GM21786 (cell line): ENCODE results near the gene SALL2.

Experiments
- ATAC-seq: cut with Tn5 transposase; IDR thresholded peaks from one replicate; pipeline ENCODE4 v1.9.1; 2021; ENCODE audit not compliant: unreplicated experiment

The SALL2 gene

DNA sequence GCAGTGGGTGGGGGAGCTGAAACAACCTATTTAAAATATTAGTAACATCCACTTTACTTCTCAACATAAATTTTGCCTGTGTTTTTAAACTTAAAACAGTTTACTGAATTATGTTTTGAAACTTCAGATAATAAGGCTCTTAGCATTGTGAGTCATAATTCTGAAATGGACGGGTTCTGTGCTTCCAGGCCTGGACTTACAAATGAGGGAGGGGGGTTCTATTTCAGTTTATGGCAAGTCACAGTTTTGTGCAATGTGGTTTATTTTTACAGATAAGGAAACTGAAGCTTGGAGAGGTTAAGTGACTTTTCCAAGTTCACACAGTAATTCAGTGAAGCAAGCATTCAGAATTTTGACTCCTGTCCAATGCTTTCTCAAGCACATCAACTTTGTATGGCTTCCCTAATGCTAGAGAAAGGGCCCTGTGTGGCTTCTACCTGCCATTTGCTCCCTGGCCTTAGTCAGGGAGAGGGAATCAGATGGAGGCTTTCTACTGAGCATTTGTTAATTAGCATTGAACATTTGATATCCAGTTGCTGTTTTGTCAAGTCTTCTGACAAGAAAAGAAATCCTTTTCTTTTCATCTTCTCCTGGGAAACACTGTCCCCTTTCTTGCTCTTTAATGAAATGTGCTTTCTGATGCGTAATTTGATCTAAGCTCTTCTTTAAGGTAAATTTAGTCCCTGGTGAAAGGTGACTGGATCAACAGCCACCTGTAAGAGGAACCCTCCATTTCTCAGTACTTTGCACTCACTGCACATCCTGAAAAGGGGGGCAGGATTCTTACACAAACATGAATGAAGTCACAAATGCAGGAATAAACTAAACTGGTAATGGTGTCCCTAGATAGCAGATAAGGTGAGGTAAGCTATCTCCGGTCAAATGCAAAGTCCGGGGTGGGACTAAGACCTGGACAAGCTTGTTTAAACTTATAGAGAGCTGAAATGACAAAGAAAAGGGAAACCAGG lies 2.5 kb upstream of the SALL2 start:
- no peak for ATAC-seq

DNA sequence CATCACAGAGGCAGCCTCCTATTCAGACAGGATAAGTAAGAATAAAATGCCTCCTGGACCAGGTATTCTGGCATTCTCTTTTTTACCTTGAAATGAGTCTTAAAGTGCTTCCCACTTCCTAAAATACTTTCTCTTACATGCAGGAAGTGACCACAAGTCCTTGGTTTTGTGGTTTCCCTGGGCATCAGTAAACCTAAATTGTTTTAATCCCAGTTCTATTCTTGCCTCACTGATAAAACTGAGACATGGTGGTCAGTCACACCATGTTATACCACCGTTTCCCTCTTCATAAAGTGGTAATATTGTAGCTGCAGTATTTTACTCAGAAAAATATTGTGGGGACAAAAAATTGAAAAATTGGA lies 1.2 kb upstream of the SALL2 start:
- ATAC-seq: no peak

DNA sequence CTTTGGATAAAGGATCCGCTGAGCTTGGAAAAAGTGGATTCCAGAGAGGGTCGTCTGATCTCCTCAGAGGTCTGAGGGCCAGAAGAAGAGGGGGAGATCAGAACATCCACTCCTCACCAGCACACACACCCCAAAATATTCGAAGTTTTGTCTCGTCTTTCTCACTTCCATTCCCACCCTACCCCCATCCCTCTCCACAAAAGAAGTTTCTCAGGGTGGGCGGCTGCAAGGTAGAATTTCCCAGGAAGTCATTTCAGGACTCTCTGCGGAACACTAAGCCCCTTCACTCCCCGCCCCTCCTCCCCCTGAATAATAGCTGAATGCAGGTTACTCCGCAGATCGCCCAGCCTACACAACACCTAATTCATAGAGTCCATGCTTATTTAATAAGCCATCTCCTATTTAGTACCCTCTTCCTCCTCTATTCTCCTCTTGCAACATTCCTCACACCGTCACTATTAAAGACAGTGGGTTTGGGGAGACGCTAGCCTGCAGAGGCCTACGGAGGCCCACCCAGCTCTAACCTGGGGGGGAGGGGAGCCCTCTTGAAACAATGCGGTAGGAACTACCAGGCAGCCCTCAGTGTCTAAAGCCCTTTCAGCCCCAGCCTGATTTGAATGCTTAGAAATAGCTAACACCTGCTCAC lies 649 bp upstream of the SALL2 start:
- no peak for ATAC-seq

DNA sequence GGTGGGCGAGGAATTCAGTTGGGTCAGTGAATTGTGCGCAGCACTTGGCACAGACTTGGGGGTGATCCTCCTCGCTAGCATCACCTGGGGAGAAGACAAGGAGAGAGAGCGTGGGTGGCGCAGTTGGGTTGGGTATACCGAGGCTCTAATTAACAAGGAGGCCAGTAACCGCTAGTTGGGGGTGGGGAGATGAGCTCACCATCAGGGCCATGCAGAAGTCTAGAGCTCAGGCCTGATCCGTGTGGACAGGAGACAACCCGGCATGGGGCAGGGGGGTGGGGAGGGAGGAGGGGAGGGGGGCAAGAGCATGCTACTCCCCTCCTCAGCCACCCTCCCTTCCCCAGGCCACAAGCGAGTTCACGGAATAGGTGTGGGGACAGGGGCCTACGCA lies 580 bp downstream of the SALL2 start:
- ATAC-seq: no peak

DNA sequence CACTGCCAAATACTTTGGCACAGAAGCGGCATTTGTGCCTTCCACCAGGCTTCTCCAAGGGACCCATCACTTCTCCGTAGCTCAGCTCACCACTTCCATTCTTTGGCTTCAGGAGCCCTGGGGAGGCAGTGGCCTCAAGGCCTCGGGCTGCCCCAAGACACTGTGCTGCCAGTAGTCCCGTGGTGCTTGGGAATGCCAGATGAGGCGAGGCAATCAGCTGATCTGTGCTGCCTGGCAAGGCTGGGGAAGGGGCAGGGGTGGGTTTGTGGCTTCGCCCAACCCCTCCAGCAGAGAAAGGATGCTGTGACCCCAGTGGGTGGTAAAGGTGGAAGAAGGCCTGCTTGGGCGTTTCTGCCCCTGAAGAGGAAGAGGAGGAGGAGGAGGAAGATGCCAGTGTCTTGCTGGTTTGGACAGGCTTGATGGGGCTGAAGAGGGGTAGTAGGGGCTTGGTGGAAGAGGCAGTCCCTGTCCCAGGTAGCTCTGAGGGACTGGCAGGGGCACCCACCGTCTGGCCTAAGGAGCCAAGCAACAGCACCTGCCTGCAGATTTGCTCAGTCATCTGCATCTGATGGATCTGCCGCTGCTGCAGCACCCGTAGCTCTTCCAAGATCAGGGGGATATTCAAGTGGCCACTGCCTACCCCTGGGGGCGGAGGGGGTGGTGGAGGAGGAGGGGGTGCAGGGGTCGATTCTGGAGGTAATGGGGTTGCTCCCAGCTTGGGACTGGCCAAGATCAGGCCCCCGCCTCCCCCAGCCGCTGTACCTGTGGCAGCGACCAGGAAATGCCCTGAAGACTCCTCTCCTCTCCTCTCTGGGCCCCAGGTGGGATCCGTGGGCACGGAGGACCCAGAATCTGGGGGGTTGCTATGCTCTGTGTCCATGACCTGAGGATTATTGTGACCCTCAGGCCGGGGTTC lies 1.3 kb downstream of the SALL2 start:
- no peak for ATAC-seq

DNA sequence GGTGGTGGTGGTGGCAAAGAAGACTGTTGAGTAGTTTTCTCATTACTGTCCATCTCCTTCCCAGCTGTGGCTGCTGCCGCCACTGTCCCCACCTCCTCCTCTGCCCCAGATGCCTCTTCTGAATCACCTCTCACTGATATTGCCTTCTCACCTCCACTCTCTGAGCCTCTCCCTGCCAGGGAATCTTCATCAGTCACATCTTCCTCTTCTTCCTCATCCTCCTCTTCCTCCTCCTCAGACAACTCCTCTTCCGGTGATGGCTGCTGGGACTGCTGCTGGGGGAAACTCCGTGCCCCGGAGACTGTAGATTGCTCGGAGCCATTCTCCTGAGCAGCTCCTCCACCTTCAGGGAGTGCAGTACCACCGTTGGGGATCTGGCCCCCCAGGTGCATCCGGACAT lies 2.9 kb downstream of the SALL2 start:
- no peak for ATAC-seq

DNA sequence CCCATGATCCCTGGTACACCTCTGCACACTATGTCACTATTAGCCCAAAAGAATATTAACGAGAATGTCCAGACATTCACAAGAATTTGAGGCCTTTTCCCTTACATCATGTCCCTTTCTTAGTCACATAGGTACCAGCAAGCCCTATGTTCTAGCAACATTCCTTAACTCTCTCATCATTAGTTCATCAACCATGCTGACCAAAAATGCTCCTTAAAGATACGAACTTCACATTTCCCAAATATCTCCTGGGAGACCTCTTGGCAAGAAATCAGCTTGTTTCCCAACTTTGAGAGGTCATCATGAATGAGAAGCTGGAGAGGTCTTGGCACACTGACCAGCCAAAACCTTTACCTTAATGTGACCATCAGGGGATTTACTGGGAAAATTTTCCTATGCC lies 4.6 kb downstream of the SALL2 start:
- ATAC-seq: no peak

DNA sequence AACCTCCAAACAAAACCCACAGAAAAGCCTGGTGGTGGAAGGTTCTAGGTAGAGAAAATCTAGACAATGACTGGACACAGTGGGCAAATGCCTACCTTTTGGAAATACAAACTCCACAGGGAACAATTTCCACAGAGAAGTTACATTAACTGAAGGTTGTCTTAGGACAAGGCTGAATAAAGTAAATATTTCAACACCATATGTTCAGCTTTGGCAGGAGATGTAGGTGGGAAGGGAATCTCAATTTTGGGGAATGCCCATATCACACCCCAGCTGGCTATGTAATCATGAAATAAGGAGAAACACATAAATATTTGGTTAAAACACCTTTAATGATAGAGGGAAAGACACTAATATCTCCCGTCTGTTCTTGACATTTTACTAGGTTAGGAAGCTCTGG lies 5.4 kb downstream of the SALL2 start:
- no peak for ATAC-seq

DNA sequence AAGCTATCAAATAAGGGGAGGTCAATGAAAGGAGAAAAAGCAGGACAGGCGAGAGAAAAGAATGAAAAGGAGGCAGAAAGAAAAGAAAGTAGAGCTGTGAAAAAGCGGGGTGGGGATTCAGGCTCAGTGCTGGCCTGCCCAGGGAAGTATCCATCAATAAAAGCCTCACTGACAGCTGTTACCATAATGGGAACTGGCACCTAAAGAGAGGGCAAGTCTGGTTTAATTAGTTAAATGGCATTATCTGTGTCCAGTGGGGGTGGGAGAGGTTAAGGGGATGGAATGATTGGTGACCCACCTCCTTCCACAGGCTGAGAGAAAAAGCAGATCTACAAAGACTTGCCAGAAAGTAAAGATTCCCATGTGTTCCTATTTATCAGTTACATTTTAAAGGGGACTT lies 7.4 kb downstream of the SALL2 start:
- ATAC-seq: no peak

DNA sequence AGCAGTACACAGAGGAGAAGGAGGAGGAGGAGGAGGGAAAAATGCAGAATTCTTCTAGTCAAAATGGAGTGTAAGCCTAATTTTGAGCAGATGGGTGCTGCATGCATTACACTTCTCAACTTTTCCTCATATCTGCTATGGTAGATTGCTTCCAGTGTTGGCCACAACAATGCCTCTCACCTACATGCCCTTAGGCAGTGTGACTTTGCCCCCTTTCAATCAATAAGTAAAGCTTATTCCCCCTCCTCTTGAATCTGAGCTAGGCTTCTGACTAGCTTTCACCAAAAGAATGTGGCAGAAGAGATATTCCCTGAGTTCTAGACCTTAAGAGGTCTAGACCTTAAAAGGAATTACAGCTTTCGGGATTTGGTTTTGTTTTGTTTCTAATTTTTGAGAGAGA lies 11.8 kb downstream of the SALL2 start:
- no peak for ATAC-seq

DNA sequence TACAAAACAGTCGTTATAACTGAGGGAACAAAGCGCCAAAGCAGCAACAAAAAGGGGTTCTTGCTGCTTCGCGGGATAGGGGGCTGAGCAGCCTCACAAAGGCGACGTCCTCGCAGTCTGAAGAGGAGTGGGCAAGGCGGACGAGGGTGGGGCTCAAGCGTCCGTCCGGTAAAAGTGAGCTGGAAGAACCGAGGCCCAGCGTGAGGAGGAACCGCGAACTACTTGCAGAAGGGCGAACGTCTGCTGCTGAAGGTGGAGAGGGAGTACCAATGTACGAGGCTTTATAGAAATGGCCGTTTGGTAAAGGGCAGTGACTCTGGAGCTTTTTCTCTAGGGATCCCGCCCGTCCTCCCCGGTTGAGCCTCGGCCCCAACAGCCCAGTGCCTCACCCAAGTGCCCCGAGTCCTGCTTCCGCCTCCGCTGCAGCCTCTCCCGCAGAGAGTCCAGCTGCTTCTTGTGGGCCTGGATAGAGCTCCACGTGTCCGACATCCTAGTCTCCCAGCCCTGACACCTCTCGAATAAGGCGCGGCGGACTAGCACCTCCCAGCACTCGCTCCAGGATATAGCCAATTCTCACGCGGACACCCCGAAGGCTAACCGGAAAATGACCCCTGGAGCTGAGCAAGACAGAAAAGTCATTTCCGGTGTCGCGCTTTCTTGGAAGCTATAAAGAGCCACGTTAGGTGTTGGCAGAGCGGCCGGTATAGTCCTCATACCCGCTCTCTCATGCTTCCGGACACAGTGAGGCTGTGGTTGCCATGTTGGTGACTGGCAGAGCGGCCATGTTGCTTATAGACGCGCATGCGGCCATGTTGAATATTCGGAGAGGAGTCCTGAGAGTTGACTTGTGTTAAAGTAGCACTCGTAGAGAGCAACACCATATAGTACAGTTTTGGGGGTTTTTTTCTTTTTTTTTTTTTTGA lies 15.2 kb downstream of the SALL2 start, which contains the start of gene METTL3:
Gene METTL3, minus strand, starts transcription at position 606 of the 923 bp plus-strand sequence. Its CDS starts 117 bp downstream, at position 489.
- peak; percentile 98 for ATAC-seq

DNA sequence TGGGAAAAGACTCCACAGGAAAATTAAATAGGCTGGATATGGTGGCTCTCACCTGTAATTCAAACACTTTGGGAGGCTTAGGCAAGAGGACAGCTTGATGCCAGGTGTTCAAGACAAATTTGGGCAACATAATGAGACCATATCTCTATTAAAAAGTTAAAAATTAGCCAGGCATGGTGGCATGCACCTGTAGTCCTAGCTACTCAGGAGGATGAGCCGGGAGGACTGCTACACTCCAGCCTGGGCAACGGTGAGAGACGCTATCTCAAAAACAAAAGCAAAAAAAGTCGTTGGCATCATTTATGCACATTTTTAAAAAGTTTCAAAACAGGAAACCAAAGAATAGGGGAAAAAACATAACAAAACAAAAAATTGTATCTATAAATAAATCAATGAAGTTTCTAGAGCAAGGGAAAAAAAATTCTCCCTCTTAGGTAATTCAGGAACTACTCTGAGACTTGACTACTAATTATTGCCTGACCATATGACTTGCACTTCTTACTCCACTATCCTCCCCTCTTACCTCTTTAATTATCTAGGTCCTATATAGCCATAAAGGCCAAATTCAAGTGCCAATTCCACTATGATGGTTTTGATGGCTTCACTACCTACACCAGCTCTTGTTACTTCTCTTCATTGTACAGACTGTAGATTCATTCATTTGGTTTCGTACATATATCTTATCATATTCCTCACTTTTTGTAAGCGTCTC lies 16.6 kb downstream of the SALL2 start:
- no peak for ATAC-seq

DNA sequence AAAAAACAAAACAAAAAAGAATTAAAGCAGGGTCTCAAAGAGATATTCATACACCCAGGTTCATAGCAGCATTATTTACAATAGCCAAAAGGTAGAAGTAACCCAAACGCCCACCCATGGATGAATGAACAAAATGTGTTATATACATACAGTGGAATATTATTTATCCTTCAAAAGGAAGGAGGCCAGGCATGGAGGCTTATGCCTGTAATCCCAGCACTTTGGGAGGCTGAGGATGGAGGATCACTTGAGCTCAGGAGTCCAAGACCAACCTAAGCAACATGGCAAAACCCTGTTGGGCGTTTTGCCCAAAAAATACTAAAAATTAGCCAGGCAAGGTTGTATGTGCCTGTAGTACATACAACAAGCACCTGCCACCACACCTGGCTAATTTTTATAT lies 19.6 kb downstream of the SALL2 start:
- ATAC-seq: no peak

DNA sequence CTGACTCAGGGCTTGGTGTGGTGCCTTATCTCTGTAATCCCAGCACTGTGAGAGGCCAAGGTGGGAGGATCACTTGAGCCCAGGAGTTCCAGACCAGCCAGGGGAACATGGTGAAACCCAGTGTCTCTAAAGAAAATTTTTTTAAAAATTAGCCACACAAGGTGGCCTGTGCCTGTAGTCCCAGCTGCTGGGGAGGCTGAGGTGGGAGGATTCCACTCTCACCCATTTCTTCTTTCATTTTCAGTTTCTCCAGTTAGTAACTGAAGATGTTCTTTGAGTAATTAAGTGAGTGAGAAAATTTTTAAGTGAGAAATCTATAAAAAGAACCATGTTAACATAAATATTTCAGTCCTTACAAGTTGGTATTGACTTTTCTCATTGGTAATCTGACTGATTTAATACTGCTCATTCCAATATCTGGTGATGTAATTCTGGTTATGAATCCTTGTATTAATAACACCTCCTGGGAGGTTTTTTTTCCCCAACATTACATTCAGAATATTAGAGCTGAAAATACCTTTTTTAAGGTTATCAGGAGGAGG lies 21.1 kb downstream of the SALL2 start:
- ATAC-seq: peak; percentile 88

DNA sequence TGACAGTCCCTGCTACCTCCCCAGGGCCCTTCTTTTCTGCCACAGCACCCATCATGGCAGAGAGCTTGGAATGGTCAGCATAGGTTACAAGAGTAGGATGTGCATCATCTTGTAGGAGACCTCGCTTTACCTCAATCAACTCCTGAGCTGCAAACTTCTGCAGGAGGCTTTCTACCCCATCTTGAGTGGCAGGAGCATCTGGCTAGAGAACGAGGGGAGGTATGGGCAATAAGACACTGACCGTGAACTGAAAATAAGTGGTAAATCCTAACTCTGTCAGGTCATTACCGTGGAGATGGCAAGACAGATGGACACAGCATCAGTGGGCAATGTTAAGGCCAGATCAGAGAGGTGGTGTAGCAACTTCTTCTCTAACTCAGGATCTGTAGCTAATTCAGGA lies 22.8 kb downstream of the SALL2 start:
- no peak for ATAC-seq

DNA sequence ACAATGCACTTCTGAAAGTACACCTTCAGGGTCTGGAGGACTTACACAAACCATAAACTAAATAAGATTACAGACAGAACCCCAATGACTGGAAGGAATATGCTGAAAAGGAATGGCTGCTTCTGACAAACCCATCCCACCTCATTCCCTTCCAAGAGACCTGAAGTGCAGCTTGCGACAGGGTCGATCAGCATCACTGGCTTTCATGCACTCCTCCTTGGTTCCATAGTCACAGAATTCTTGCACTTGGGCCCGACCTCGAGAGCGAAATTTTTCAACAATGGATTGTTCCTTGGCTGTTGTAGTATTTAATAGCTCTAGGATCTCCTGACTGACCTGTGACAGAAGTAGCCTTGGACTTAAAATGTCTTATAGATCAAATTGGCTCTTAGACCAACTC lies 24.6 kb downstream of the SALL2 start:
- no peak for ATAC-seq

DNA sequence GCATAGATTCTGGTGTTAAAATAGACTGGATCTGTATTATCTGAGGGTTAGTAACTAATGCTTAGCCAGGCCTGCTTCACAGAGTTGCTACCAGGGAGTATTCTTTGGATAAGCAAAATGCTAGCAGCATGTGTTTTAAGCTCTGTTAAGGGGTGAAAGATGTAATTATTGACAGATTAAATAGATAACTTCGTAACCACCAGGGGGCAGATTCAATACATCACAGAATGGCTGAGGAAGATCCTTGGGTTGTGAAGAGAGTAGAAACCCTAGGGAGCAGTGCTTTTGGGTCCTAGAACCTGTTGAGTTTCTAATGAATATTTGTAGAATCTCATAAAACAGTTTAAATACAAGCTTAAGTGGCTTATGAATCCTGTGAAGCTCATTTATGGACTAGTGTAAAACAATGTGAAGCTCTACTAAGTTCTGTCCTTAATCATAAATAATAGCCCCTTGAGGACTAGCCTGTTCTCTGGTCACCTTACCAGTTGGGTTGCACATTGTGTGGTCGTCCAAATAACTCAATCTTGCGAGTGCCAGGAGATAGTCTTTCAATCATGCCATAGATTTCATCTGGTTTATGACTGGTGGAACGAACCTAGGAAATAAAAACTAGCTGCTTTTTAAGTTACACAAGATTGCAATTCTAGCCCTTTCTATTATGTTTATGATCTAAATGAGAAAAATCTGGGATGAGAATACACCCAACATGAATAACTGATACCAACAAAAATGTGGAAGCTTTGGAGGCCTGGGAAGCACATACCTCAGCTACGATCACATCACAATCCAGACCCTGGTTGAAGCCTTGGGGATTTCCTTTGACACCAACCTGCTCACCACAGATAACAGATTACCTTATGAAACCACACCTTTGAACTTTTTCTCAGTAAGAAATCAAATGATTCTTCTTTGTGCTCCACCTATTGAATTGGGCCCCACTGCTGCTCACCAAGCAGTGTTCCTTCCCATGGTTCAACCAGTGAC lies 27.3 kb downstream of the SALL2 start:
- peak; percentile 53 for ATAC-seq

DNA sequence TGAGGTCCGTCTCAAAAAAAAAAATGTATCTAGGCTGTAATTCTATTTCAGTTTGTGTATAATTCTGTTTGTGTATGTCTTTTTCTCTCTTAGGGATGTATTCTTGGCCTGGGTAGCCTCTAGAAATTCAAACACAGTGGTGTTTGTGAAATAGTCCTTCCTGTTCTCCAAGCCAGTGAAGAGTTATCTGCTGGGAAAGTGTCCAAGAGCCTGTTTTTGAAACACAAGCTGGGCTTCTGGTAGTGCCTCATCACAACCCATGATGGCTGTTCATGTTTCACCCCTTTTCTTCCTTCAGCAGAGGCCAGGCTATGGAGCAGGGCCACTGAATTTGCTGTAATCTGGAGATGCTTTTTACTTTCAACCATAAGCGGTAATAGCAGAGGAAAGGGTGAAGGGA lies 29.7 kb downstream of the SALL2 start:
- ATAC-seq: no peak
